HEK293 (cell line): Measurements from ENCODE around the gene SOCS1.
A peak's percentile ranks its signal among the peaks of the same experiment; 100 is the strongest.

Experiments used
- CTCF ChIA-PET: fragments of 350-600 bp; formaldehyde crosslinking; extraction: SDS; loops from one replicate; lab custom pipeline; 2021; ENCODE audit warnings: antibody characterized with exemption; lab: Yijun Ruan, JAX
- POLR2A ChIA-PET: fragments of 300-600 bp; formaldehyde crosslinking; extraction: SDS; loops from one replicate; lab custom pipeline; 2020; ENCODE audit warnings: antibody characterized with exemption, inconsistent platforms; lab: Yijun Ruan, JAX
- H3K27ac ChIP-seq: fragments of 200-500 bp; sonication (Bioruptor generic); 2 replicates; pipeline ENCODE4 v1.5.1; 2014; ENCODE audit warnings: low read depth, low read length, control low read depth, inconsistent platforms; ENCODE audit errors: extremely low read depth
- H3K36me3 ChIP-seq, 2 experiments: fragments of 200-500 bp in 1 of 2; sonication (Bioruptor generic) in 1 of 2; 1 replicate in 1 of 2; 2 replicates in 1 of 2; pipeline ENCODE4 v1.5.1; 2014 to 2017; ENCODE audit warnings: inconsistent platforms in 2 of 2, low read length in 2 of 2; ENCODE audit not compliant: control insufficient read depth in 2 of 2, insufficient read depth in 1 of 2
- H3K4me1 ChIP-seq: fragments of 200-500 bp; sonication (Bioruptor generic); 2 replicates; pipeline ENCODE4 v1.5.1; 2014; ENCODE audit warnings: mild to moderate bottlenecking, low read length, inconsistent platforms; ENCODE audit not compliant: control insufficient read depth, insufficient read depth
- H3K4me3 ChIP-seq: 2 replicates; pipeline ENCODE4 v1.5.1; 2011; ENCODE audit warnings: low read depth, mild to moderate bottlenecking, control low read depth, low read length, moderate library complexity
- H3K9me3 ChIP-seq: fragments of 200-500 bp; sonication (Bioruptor generic); 2 replicates; pipeline ENCODE4 v1.5.1; 2014; ENCODE audit warnings: low read depth, low read length, inconsistent platforms; ENCODE audit not compliant: control insufficient read depth, insufficient read depth
- GLIS2 ChIP-seq: fragments of 450-650 bp; formaldehyde crosslinking; IDR thresholded peaks from 2 replicates; pipeline ENCODE4 v1.5.1; 2016; ENCODE audit warnings: missing biosample characterization, missing genetic modification characterization
- HOXA7 ChIP-seq: sonication (generic); formaldehyde crosslinking; IDR thresholded peaks from 2 replicates; pipeline ENCODE4 v1.8.1; 2022; ENCODE audit warnings: missing genetic modification reagents, borderline replicate concordance
- HOXD13 ChIP-seq: sonication (generic); formaldehyde crosslinking; IDR thresholded peaks from 2 replicates; pipeline ENCODE4 v1.8.0; 2022; ENCODE audit warnings: missing genetic modification reagents, borderline replicate concordance
- KLF1 ChIP-seq: fragments of 450-650 bp; formaldehyde crosslinking; IDR thresholded peaks from 2 replicates; pipeline ENCODE4 v1.5.1; 2016; ENCODE audit warnings: missing biosample characterization, missing genetic modification characterization
- KLF10 ChIP-seq: fragments of 450-650 bp; IDR thresholded peaks from 2 replicates; pipeline ENCODE4 v1.5.1; 2018; ENCODE audit warnings: missing biosample characterization, mild to moderate bottlenecking, missing genetic modification characterization
- KLF16 ChIP-seq: fragments of 450-650 bp; formaldehyde crosslinking; IDR thresholded peaks from 2 replicates; pipeline ENCODE4 v1.5.1; 2017; ENCODE audit warnings: missing biosample characterization, missing genetic modification characterization
- OSR2 ChIP-seq: fragments of 450-650 bp; formaldehyde crosslinking; IDR thresholded peaks from 2 replicates; pipeline ENCODE4 v1.5.1; 2016; ENCODE audit warnings: missing biosample characterization, missing genetic modification characterization
- REPIN1 ChIP-seq: fragments of 450-650 bp; formaldehyde crosslinking; IDR thresholded peaks from 2 replicates; pipeline ENCODE4 v1.5.1; 2017; ENCODE audit warnings: missing biosample characterization, missing genetic modification characterization, low read depth
- YY1 ChIP-seq: fragments of 450-650 bp; formaldehyde crosslinking; IDR thresholded peaks from 2 replicates; pipeline ENCODE4 v1.5.1; 2018; ENCODE audit warnings: missing biosample characterization, missing genetic modification characterization
- ZBTB20 ChIP-seq: fragments of 450-650 bp; formaldehyde crosslinking; IDR thresholded peaks from 2 replicates; pipeline ENCODE4 v1.5.1; 2016; ENCODE audit warnings: missing biosample characterization, missing genetic modification characterization
- ZBTB26 ChIP-seq: fragments of 450-650 bp; formaldehyde crosslinking; optimal IDR thresholded peaks from 2 replicates; pipeline ENCODE3; 2016; ENCODE audit warnings: missing biosample characterization, mild to moderate bottlenecking, missing genetic modification characterization
- ZIC2 ChIP-seq: fragments of 450-650 bp; formaldehyde crosslinking; IDR thresholded peaks from 2 replicates; pipeline ENCODE4 v1.5.1; 2016; ENCODE audit warnings: missing biosample characterization, missing genetic modification characterization
- ZNF248 ChIP-seq: fragments of 450-650 bp; formaldehyde crosslinking; IDR thresholded peaks from 2 replicates; pipeline ENCODE4 v1.5.1; 2017; ENCODE audit warnings: missing biosample characterization, missing genetic modification characterization
- ZNF335 ChIP-seq: fragments of 450-650 bp; formaldehyde crosslinking; conservative IDR thresholded peaks from 2 replicates; pipeline ENCODE4 v1.5.1; 2016; ENCODE audit warnings: missing biosample characterization, missing genetic modification characterization
- ZNF341 ChIP-seq: fragments of 450-650 bp; formaldehyde crosslinking; IDR thresholded peaks from 2 replicates; pipeline ENCODE4; 2016; ENCODE audit warnings: low read depth, missing biosample characterization, missing genetic modification characterization
- ZNF366 ChIP-seq: fragments of 450-650 bp; formaldehyde crosslinking; conservative IDR thresholded peaks from 2 replicates; pipeline ENCODE4 v1.5.1; 2016; ENCODE audit warnings: missing biosample characterization, missing genetic modification characterization
- ZNF394 ChIP-seq: fragments of 450-650 bp; formaldehyde crosslinking; IDR thresholded peaks from 2 replicates; pipeline ENCODE4 v1.5.1; 2016; ENCODE audit warnings: missing biosample characterization, missing genetic modification characterization, mild to moderate bottlenecking, moderate library complexity, borderline replicate concordance
- ZNF404 ChIP-seq: fragments of 450-650 bp; formaldehyde crosslinking; IDR thresholded peaks from 2 replicates; pipeline ENCODE4 v1.5.1; 2017; ENCODE audit warnings: missing biosample characterization, missing genetic modification characterization
- ZNF433 ChIP-seq: fragments of 450-650 bp; formaldehyde crosslinking; IDR thresholded peaks from 2 replicates; pipeline ENCODE4 v1.5.1; 2016; ENCODE audit warnings: missing biosample characterization, missing genetic modification characterization, low read depth
- TF ChIP-seq, protein P1 (sequence below): fragments of 450-650 bp; formaldehyde crosslinking; IDR thresholded peaks from 2 replicates; pipeline ENCODE4 v1.5.1; 2016; ENCODE audit warnings: missing biosample characterization, missing genetic modification characterization
- TF ChIP-seq, protein P2 (sequence below): fragments of 450-650 bp; formaldehyde crosslinking; IDR thresholded peaks from 2 replicates; pipeline ENCODE4 v1.5.1; 2016; ENCODE audit warnings: missing biosample characterization, missing genetic modification characterization
- TF ChIP-seq, protein P3 (sequence below): fragments of 450-650 bp; formaldehyde crosslinking; IDR thresholded peaks from 2 replicates; pipeline ENCODE4 v1.5.1; 2017; ENCODE audit warnings: missing biosample characterization, mild to moderate bottlenecking, missing genetic modification characterization, moderate library complexity

The SOCS1 gene

DNA sequence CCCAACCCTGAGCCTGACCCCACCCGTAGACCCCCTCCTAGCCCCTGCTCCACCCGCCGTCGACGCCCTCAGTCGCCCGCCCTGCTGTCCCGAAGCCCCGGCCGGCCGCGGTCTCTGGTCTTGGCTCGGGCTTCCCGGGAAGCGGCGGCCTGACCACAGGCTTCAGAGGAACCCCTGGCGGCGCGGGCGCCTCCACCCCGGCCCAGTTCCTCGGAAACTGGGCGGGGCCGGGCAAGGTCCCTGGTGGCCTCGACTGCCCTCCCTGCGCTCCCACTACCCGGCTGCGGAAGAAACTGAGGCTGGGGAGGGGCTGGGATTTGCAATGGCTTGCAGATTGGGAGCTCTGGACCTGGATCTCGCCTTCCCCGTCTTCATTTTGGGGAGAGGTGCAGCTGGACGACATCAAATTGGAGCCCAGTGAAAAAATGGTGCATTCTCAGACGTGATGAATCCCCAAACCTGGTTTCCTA is 692 bp upstream of the SOCS1 start:
- H3K9me3 ChIP-seq: no peaks in the 10 kb centered on the region
- H3K4me3 ChIP-seq: peak overlapping the region; percentile 72
- H3K36me3 ChIP-seq: no peaks in the 10 kb centered on the region
- peak overlapping the region; percentile 70; the same call in 1 of the 2 replicates for H3K27ac ChIP-seq
- ChIA-PET CTCF (interaction anchor here (0.7 to 6.8 kb wide), 21 partner anchors 10 to 303 kb away, joined by 3 to 58 read pairs (median 4); partner anchors contain the start of gene PRM2), POLR2A (interaction anchor here (0.6 to 2.5 kb wide), 40 partner anchors 12 to 334 kb away, joined by 3 to 19 read pairs (median 6); partner anchors contain the start of genes CLEC16A, DEXI, PRM2 and PRM3)
- TF ChIP-seq ZIC2 (tag by site-specific recombination) (peak; percentile 60; the same call in 1 of the 2 replicates), ZBTB26 (tag by site-specific recombination) (peak; percentile 7), KLF16 (no peak), ZNF335 (tag by site-specific recombination) (peak; percentile 95), KLF10 (no peak), ZNF341 (tag by site-specific recombination) (peak; percentile 48; the same call in 1 of the 2 replicates), ZNF433 (tag by site-specific recombination) (no peak), ZBTB20 (tag by site-specific recombination) (peak; percentile 22; the same call in 1 of the 2 replicates), KLF1 (no peak), REPIN1 (no peak), ZNF404 (tag by site-specific recombination) (no peak), ZNF366 (tag by site-specific recombination) (no peak), ZNF394 (tag by site-specific recombination) (no peak; the same call in 1 of the 2 replicates), YY1 (no peak), ZNF248 (tag by site-specific recombination) (no peak), OSR2 (tag by site-specific recombination) (no peak), HOXD13 (CRISPR knock-in tag) (no peak), GLIS2 (tag by site-specific recombination) (peak; percentile 54; the same call in 1 of the 2 replicates), HOXA7 (CRISPR knock-in tag) (no peak)
- TF ChIP-seq, protein P1, sequence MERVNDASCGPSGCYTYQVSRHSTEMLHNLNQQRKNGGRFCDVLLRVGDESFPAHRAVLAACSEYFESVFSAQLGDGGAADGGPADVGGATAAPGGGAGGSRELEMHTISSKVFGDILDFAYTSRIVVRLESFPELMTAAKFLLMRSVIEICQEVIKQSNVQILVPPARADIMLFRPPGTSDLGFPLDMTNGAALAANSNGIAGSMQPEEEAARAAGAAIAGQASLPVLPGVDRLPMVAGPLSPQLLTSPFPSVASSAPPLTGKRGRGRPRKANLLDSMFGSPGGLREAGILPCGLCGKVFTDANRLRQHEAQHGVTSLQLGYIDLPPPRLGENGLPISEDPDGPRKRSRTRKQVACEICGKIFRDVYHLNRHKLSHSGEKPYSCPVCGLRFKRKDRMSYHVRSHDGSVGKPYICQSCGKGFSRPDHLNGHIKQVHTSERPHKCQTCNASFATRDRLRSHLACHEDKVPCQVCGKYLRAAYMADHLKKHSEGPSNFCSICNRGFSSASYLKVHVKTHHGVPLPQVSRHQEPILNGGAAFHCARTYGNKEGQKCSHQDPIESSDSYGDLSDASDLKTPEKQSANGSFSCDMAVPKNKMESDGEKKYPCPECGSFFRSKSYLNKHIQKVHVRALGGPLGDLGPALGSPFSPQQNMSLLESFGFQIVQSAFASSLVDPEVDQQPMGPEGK (tag by site-specific recombination): 0 out of 2 replicates have a peak, but pooled peaks have one; percentile 9
- TF ChIP-seq, protein P2, sequence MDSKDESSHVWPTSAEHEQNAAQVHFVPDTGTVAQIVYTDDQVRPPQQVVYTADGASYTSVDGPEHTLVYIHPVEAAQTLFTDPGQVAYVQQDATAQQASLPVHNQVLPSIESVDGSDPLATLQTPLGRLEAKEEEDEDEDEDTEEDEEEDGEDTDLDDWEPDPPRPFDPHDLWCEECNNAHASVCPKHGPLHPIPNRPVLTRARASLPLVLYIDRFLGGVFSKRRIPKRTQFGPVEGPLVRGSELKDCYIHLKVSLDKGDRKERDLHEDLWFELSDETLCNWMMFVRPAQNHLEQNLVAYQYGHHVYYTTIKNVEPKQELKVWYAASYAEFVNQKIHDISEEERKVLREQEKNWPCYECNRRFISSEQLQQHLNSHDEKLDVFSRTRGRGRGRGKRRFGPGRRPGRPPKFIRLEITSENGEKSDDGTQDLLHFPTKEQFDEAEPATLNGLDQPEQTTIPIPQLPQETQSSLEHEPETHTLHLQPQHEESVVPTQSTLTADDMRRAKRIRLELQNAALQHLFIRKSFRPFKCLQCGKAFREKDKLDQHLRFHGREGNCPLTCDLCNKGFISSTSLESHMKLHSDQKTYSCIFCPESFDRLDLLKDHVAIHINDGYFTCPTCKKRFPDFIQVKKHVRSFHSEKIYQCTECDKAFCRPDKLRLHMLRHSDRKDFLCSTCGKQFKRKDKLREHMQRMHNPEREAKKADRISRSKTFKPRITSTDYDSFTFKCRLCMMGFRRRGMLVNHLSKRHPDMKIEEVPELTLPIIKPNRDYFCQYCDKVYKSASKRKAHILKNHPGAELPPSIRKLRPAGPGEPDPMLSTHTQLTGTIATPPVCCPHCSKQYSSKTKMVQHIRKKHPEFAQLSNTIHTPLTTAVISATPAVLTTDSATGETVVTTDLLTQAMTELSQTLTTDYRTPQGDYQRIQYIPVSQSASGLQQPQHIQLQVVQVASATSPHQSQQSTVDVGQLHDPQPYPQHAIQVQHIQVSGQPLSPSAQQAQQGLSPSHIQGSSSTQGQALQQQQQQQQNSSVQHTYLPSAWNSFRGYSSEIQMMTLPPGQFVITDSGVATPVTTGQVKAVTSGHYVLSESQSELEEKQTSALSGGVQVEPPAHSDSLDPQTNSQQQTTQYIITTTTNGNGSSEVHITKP (tag by site-specific recombination): 0 out of 2 replicates have a peak, but pooled peaks have one; percentile 23
- TF ChIP-seq, protein P3, sequence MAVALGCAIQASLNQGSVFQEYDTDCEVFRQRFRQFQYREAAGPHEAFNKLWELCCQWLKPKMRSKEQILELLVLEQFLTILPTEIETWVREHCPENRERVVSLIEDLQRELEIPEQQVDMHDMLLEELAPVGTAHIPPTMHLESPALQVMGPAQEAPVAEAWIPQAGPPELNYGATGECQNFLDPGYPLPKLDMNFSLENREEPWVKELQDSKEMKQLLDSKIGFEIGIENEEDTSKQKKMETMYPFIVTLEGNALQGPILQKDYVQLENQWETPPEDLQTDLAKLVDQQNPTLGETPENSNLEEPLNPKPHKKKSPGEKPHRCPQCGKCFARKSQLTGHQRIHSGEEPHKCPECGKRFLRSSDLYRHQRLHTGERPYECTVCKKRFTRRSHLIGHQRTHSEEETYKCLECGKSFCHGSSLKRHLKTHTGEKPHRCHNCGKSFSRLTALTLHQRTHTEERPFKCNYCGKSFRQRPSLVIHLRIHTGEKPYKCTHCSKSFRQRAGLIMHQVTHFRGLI (tag by site-specific recombination): peak; percentile 89
- TF ChIP-seq, all 188 proteins: peak for 9
- peaks cover 5% of the 10 kb centered on the region; the same call in 1 of the 2 replicates for H3K4me1 ChIP-seq
